IPS DF 4.7 (cell line): ENCODE data around the gene EIF1.
"Not testable (repeated sequence)": the region's sequence is repeated elsewhere in the genome, so short reads cannot be mapped to it uniquely, and the experiment has no call there.

Experiments used
- DNase-seq: peaks from one replicate; pipeline ENCODE4 v3.0.0-alpha.2; 2013; ENCODE audit warnings: low spot score; ENCODE audit errors: extremely low read depth

Gene EIF1

GRCh38 chr17:41655611-41656111 is 33.0 kb upstream of the EIF1 start:
- DNase-seq, result no peak

- no peak for DNase-seq
Measured at GRCh38 chr17:41656249-41657023, 32.2 kb upstream of the EIF1 start.

DNA sequence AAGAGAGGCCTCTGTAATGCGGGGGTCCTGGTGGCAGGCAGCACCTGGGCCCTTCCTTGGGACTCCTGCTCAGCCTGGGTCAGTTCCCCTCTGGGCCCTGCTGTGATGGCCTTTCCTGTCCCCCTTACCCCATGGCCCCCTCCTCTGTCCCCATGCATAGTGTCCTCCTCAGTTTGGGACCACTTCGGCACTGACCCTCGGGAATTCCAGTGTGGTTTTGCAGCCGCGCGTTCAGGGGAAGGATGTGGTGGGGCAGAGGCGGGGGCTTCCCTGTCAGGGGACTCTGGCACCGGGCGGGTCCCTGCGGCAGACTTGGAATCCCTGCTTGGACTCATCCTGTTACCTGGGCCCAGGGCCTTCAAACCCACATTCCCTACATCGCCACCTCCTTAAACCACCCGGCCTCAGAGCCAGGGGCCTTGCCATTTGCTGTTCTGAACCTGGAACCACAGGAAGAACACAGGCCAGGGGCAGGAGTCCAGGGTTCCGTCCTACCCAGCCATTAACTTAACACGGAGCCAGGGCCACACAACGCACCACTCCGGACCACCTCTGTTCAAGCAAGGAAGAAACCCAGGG is 31.4 kb upstream of the EIF1 start:
- DNase-seq, result no peak

DNA sequence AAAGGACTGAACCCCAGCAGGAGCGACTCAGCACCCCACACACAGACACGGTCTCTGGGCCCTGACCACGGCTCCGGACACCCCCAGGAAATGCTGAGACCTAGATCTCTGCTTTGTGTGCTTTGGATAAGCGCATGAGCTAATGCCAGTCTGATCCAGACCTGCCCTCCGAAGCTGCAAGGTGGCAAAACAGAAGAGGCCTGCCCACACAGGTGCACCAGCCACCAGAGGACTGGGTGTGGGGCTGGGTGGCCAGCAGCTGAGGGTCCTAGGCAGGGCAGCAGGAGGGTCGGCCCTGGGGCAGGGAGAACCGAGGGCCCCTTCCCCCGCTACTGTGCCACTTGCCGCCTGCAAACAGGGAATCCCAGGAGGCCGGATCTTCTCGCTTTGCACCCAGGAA is 30.7 kb upstream of the EIF1 start:
- DNase-seq, result no peak

DNA sequence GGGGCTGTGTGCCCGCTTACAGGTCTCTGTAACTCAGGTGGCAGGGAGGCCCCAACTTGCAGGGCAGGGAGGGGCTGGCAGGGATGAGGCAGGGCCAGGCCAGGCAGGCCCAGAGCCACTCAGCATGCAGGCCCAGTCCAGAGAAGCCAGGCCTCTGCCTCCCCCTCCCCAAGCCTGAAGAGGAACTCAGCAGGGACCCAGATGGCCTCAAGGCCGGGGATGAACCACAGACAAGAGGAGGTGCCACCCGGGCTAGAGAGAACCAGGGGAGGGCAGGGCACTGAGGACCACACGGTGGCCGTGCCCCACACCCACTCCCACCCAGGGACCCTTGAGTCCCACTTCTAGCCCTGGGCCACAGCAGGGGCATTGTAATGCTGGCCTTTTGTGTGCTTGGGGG is 29.8 kb upstream of the EIF1 start:
- no peak for DNase-seq

- no peak for DNase-seq
Measured at GRCh38 chr17:41659427-41660212, 29.1 kb upstream of the EIF1 start.

- DNase-seq, result no peak
Measured at GRCh38 chr17:41660221-41660711, 28.4 kb upstream of the EIF1 start.

- no peak for DNase-seq
Measured at GRCh38 chr17:41663451-41664171, 25.1 kb upstream of the EIF1 start.

DNA sequence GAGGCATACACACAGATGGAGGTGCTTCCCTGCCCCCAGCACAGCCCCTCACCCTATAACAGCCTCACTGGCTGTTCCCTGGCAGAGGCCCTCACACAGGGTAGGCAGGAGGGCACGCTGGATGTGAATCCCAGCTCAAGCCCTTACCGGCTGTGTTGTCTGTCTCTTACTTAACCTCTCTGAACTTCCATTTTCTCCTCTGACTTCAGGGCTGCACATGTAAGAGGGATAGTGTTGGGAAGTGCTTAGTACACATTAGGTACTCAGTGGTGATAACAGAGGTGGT is 24.6 kb upstream of the EIF1 start:
- DNase-seq, result no peak

- DNase-seq, result no peak
Measured at GRCh38 chr17:41664587-41665565, 23.8 kb upstream of the EIF1 start.

DNA sequence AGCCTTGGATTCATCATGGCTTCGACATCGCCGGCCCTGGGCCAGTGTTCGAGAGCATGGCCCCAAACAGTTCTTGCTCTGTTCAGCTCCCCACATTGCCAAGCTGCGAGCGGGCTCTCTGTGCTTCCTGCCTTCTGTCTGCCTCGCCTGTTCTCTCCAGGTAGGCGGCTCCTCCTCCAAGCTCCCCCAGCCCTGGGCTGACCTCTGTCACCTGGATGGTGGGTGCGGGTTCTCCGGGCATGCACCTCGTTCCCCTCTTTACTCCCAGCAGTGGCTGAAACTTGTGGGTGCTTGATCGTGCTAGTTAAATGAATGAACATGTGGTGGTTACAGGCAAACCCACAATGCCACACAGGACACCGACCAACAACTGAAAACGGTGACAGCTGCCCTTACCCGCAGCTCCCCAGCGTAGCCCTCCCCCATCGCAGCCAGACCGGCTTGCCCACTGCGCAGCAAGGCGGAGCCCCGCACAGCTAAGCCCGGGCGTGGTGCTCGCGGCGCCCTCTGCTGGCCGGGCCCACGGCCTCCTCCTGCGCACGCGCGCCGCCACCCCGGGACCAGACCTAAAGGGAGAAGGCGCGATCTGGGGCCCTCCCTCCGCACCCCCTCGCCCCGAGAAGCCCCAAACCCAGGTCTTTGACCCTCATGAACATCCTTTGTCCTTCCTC is 23.0 kb upstream of the EIF1 start:
- DNase-seq, result no peak

DNA sequence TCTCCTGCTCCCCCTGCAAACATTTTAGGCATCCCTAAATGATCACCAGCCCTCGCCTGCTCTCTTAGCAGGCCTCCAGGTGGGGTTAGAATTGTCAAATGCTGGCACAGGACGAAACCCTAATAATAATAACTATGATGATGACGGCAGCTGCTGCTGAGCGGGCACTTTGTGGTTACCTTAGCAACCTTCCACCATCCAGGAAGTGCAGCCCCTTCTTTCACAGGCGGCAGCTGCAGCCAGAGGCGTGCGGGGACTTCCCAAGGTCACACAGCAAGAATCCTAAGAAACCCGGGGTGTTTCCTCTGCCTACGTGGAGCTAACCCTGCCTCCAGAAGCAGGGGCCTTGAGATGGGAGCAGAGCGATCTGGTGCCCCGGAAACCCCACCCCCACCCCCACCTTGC is 22.4 kb upstream of the EIF1 start:
- DNase-seq, result no peak

DNA sequence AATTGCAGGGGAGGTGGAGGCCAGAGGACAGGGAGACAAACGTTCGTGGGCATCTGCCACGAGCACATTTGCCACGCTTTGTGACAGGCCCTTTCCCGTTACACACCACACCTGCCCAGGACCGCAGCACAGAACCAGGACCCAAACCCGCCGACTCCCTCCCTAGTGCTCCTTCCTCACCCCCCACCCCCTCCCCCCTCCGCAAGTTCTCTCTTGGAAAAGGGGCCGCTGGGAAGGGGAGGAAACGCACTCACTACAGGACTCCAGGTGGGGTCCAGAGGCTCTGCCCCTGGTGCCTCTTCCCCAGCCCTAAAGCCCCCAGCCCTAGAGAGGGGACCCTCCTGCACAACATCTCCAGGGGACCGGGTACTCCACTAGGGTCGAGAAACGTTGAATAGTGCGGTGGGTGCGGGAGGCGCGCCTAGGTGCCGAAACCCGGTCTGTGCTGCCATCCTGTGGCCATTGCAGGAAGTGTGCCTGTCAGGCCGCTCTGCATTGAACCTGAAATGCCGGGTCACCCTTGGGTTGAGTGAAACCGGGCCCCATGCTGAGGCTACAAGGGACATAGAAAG is 21.9 kb upstream of the EIF1 start:
- DNase-seq, result no peak

- DNase-seq, result no peak
Measured at GRCh38 chr17:41667280-41668041, 21.2 kb upstream of the EIF1 start.

GRCh38 chr17:41672153-41672552 is 16.5 kb upstream of the EIF1 start:
- DNase-seq, result no peak

DNA sequence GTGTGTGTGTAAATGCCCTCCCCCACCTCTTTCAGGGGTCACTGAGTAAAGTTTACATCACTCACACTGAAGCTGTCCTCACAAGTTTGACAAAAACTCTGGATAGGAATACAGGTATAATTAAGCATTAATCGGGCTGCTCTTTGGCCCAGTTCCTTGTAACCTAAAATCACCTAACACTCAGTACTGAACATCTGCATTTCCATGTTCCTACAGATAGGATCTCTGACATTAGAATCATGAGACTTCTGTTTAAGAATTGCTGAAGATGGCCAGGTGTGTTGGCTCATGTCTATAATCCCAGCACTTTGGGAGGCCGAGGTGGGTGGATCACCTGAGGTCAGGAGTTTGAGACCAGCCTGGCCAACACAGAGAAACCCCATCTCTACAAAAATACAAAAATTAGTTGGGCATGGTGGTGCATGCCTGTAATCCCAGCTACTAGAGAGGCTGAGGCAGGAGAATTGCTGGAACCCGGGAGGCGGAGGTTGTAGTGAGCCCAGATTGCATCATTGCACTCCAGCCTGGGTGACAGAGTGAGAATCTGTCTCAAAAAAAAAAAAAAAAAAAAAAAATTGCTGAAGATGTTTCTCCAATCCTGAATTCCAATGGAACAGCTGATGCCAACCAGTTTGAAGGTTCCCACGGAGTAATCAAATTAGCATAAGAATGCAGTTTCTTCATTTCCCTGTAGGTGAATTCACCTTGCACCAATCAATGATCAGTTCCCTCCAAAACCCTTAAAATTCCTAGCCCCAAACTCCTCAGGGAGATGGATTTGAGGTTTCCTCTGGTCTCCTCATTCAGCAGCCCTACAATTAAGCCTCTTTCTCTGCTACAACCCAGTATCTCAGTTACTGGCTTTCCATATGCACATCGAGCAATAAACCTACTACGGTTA is 13.3 kb upstream of the EIF1 start:
- not testable (repeated sequence) for DNase-seq

GRCh38 chr17:41676058-41676419 is 12.6 kb upstream of the EIF1 start:
- no peak for DNase-seq

DNA sequence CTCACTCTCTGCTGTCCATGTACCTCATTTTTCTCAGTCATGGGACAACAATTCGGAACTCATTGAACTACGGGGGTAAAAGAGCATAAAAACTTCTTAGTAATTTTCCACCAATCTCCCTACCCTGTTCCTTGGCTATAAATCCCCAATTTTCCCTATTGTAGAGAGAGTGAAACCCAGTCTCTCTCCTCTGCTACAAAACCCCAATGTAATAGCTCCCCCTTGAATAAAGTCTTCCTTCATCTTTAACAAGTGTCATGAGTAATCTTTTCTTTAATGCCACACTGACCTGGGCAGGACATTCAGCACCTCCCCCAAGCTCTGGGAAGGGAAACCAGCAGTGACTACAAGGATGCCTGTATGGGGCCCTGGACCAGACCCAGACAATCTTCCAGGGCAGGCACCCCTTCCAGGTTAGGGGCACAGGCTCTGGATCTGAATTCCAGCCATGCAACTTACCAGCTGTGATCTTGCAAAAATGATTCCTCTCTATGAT is 10.2 kb upstream of the EIF1 start:
- DNase-seq, result no peak
